Endodermal cell (in vitro differentiated cells): ENCODE data around the gene SPATA32. TPM values are rescaled to one million over a fixed set of nuclear protein-coding genes. Genes with fewer than 3 reads are reported as not detected.

Source experiments
- DNase-seq: peaks from one replicate; pipeline ENCODE4 v3.0.0-alpha.2; 2017
- H3K27ac ChIP-seq: 2 replicates; pipeline ENCODE4 v1.5.1; 2013; ENCODE audit warnings: mild to moderate bottlenecking, low read depth, low read length, moderate library complexity
- H3K27me3 ChIP-seq: 2 replicates; pipeline ENCODE4 v1.6.1; 2013; ENCODE audit warnings: mild to moderate bottlenecking, low read length, moderate library complexity; ENCODE audit not compliant: insufficient read depth, control insufficient read depth, poor library complexity, severe bottlenecking
- H3K36me3 ChIP-seq: 2 replicates; pipeline ENCODE4 v1.7.0; 2013; ENCODE audit warnings: mild to moderate bottlenecking, low read length, moderate library complexity; ENCODE audit not compliant: control insufficient read depth, insufficient read depth
- H3K4me1 ChIP-seq: one replicate; pipeline ENCODE4 v1.7.0; 2013; ENCODE audit warnings: low read length; ENCODE audit not compliant: control insufficient read depth, insufficient read depth
- H3K4me3 ChIP-seq: 2 replicates; pipeline ENCODE4 v1.5.1; 2013; ENCODE audit warnings: mild to moderate bottlenecking, low read length, moderate library complexity
- H3K9ac ChIP-seq: 2 replicates; pipeline ENCODE4 v1.6.1; 2013; ENCODE audit warnings: mild to moderate bottlenecking, low read length, moderate library complexity; ENCODE audit not compliant: poor library complexity, severe bottlenecking; ENCODE audit errors: extremely low read depth
- H3K9me3 ChIP-seq: 2 replicates; pipeline ENCODE4 v1.6.1; 2013; ENCODE audit warnings: mild to moderate bottlenecking, low read length, moderate library complexity; ENCODE audit not compliant: control insufficient read depth
- H3K27ac Mint-ChIP-seq: 2 replicates; pipeline ENCODE4 v1.8.0; 2020; ENCODE audit warnings: mixed read lengths
- H3K27me3 Mint-ChIP-seq: 2 replicates; pipeline ENCODE4 v1.8.0; 2021; ENCODE audit warnings: mild to moderate bottlenecking, mixed read lengths; ENCODE audit not compliant: insufficient read depth
- H3K36me3 Mint-ChIP-seq: 2 replicates; pipeline ENCODE4 v1.8.0; 2020; ENCODE audit warnings: low read depth, mixed read lengths
- H3K4me1 Mint-ChIP-seq: 2 replicates; pipeline ENCODE4 v1.8.0; 2020; ENCODE audit warnings: mixed read lengths
- H3K4me3 Mint-ChIP-seq: 2 replicates; pipeline ENCODE4 v1.8.0; 2020; ENCODE audit warnings: mild to moderate bottlenecking, moderate library complexity, mixed read lengths
- H3K9me3 Mint-ChIP-seq: 2 replicates; pipeline ENCODE4 v1.8.0; 2020; ENCODE audit warnings: mild to moderate bottlenecking, mixed read lengths
- WGBS, 2 experiments: methylation state at CpG; one replicate each; pipeline versions ENCODE4 v1.1.5 to v1.1.7; 2013; ENCODE audit warnings: missing lambda C conversion rate in 2 of 2, mixed read lengths in 1 of 2; ENCODE audit not compliant: insufficient coverage in 1 of 2, insufficient read length in 1 of 2; 5-methylcytosine and 5-hydroxymethylcytosine counted together
- total RNA-seq, 2 donors: library from RNA; stranded (reverse); fragmentation: NEBNext Ultra II Directional in 1 of 2; extraction: Animal tissue kit (Norgen Biotek cat#: 25700) in 1 of 2; gene quantifications; 2 replicates in 1 of 2; 3 replicates in 1 of 2; pipeline ENCODE4 v1.2.1, GENCODE V29; 2021
- TF ChIP-seq, protein P1 (sequence below): fragments of 200-600 bp; sonication (generic); conservative IDR thresholded peaks from 2 replicates; pipeline ENCODE4 v1.5.0; 2021; ENCODE audit warnings: antibody characterized with exemption, mild to moderate bottlenecking

The SPATA32 gene
- total RNA-seq, 2 donors from 2014 or later: 0.18 TPM; not detected in 1

DNA sequence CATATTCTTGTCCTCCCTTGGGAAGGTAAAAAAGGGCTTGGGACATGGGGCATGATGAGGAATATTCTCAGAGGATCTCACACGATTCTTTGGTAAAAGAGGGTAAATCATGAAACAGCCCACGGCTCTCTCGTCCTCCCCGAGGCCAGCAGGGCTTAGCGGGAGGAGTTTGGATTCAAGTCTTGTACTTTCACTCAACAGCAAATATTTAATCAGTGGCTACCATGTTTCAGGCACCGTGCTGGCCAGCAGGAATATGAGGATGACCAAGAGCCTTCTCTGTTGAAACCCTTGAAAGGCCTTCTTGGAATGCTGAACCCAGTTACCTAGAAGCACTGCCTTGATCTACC is 46.1 kb upstream of the SPATA32 start:
- no peak overlapping the region for H3K27ac ChIP-seq
- no peaks in the 10 kb centered on the region for H3K9me3 ChIP-seq
- no peak overlapping the region for H3K4me3 Mint-ChIP-seq
- H3K27me3 Mint-ChIP-seq: no peaks in the 10 kb centered on the region
- no peaks in the 10 kb centered on the region for H3K9me3 Mint-ChIP-seq
- H3K4me1 ChIP-seq: no peaks in the 10 kb centered on the region
- DNase-seq: no peak
- H3K9ac ChIP-seq: no peak overlapping the region
- peaks cover 14% of the 10 kb centered on the region for H3K4me1 Mint-ChIP-seq
- H3K36me3 ChIP-seq: no peaks in the 10 kb centered on the region
- H3K27ac Mint-ChIP-seq: no peak overlapping the region
- no peak overlapping the region for H3K4me3 ChIP-seq
- TF ChIP-seq, protein P1, sequence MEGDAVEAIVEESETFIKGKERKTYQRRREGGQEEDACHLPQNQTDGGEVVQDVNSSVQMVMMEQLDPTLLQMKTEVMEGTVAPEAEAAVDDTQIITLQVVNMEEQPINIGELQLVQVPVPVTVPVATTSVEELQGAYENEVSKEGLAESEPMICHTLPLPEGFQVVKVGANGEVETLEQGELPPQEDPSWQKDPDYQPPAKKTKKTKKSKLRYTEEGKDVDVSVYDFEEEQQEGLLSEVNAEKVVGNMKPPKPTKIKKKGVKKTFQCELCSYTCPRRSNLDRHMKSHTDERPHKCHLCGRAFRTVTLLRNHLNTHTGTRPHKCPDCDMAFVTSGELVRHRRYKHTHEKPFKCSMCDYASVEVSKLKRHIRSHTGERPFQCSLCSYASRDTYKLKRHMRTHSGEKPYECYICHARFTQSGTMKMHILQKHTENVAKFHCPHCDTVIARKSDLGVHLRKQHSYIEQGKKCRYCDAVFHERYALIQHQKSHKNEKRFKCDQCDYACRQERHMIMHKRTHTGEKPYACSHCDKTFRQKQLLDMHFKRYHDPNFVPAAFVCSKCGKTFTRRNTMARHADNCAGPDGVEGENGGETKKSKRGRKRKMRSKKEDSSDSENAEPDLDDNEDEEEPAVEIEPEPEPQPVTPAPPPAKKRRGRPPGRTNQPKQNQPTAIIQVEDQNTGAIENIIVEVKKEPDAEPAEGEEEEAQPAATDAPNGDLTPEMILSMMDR: no peak
- no peaks in the 10 kb centered on the region for H3K27me3 ChIP-seq
- 88 to 93% methylated on average over 6 of the region's 6 CpGs for WGBS, 2 experiments
- H3K36me3 Mint-ChIP-seq: peaks cover 12% of the 10 kb centered on the region

DNA sequence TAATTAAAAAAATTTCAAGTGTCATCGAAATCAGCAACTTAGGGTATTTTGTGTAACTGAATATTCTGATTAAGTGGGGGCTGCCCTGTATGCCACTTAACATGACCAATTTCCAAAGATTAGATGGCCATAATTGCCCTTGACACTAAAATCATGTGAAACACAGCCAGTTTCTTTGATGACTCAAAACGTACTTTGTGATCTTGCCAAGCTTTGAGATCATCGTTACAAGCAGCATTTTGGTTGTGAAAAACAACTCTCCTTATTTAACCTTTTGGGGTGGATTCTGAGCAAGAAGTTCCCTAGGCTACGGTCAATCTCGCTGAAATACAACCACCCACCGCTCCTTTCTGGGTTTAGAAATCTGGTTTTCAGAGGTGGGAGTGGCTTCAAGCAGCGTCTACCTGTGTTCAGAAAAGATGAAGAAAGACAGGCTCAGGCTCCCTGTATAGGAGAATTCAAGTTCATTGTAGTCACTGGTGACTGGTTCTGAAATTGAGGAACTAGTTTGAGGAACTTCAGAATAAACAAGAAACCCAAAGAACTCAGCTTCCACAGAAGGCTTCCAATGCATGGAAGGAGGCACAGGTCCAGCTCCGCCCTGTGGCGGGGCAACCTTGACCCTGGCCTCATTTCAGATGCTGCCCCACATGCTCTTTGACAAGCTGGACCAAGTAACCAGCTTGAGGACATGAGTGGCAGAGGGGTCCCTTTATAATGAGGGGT is 45.6 kb upstream of the SPATA32 start:
- no peaks in the 10 kb centered on the region for H3K27me3 Mint-ChIP-seq
- DNase-seq: no peak
- H3K36me3 Mint-ChIP-seq: peaks cover 12% of the 10 kb centered on the region
- H3K4me1 Mint-ChIP-seq: peaks cover 14% of the 10 kb centered on the region
- Histone ChIP-seq H3K4me3 (no peak overlapping the region), H3K27ac (no peak overlapping the region), H3K9me3 (no peaks in the 10 kb centered on the region), H3K4me1 (no peaks in the 10 kb centered on the region), H3K27me3 (no peaks in the 10 kb centered on the region), H3K9ac (no peak overlapping the region), H3K36me3 (no peaks in the 10 kb centered on the region)
- H3K9me3 Mint-ChIP-seq: no peaks in the 10 kb centered on the region
- TF ChIP-seq, protein P1: no peak
- no peak overlapping the region for H3K4me3 Mint-ChIP-seq
- WGBS, 2 experiments: 95 to 97% methylated on average over 8 to 9 of the region's 9 CpGs
- H3K27ac Mint-ChIP-seq: no peak overlapping the region

DNA sequence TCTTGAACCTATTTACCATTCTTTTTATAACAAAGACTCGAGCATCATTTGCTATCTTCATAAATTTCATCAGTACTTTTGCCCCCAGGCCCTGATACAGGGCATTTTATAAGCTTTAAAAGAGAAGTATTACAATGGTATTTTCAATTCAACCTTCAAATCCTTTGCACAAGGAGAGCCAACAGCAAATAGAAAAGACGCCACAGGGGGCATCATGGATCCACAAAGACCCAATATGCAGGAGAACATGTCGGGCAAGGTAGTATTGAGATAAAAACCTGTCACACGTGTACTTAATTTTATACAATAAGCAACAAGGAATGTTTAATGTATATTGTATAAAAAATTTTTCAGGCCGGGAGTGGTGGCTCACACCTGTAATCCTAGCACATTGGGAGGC is 44.7 kb upstream of the SPATA32 start:
- DNase-seq: no peak
- Mint-ChIP-seq H3K9me3 (no peaks in the 10 kb centered on the region), H3K27ac (no peak overlapping the region), H3K4me3 (no peak overlapping the region), H3K36me3 (peaks cover 12% of the 10 kb centered on the region), H3K4me1 (peaks cover 9% of the 10 kb centered on the region), H3K27me3 (no peaks in the 10 kb centered on the region)
- H3K27ac ChIP-seq: no peak overlapping the region
- no peaks in the 10 kb centered on the region for H3K9me3 ChIP-seq
- no peak overlapping the region for H3K9ac ChIP-seq
- H3K36me3 ChIP-seq: no peaks in the 10 kb centered on the region
- TF ChIP-seq, protein P1: peak; percentile 61
- H3K4me3 ChIP-seq: no peak overlapping the region
- WGBS, 2 experiments: 83 to 100% methylated on average over 3 to 4 of the region's 5 CpGs
- H3K4me1 ChIP-seq: no peaks in the 10 kb centered on the region
- H3K27me3 ChIP-seq: no peaks in the 10 kb centered on the region
